Measurements from ENCODE around the gene GALNT10.
A peak's percentile ranks its signal among the peaks of the same experiment; 100 is the strongest.

GALNT10 gene

DNA sequence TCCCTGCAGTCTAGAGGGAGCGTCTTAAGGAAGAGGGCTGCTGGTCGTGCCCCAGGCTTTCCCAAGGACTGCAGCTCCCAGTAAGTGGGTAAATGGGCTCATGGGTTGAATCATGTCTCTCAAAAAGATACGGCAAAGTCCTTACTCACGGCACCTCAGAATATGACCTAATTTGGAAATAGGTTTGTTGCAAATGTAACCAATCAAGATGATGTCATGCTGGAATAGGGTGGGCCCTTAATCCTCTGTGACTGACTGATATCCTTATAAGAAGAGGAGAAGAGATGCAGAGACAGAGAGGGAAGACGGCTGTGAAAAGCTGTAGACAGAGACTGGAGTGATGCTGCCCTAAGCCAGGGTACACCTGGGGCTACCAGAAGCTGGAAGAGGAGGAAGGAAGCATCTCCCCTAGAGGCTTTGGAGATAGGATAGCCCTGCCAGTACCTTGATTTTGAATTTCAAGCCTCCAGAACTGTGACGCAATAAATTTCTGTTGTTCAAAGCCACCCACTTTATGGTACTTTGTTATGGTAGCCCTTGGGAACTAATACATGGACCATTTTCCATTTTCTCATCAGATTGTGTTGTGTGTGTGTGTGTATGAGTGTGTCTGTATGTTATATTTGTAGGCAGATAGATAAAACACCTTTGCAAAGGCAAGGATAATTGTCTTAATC is 15.0 kb downstream of the GALNT10 start:
- peaks cover 43% of the 10 kb centered on the region for H3K4me1 Mint-ChIP-seq
- H3K27ac Mint-ChIP-seq: no peak overlapping the region
- H3K4me3 Mint-ChIP-seq: no peak overlapping the region
- ATAC-seq (no peak), DNase-seq (no peak)
- peaks cover 7% of the 10 kb centered on the region for H3K36me3 Mint-ChIP-seq (ENCODE audit: low read depth)
- H3K9me3 Mint-ChIP-seq: no peaks in the 10 kb centered on the region
- H3K27me3 Mint-ChIP-seq: no peaks in the 10 kb centered on the region

- ATAC-seq (no peak), DNase-seq (no peak)
- Mint-ChIP-seq H3K9me3 (no peaks in the 10 kb centered on the region), H3K27me3 (no peaks in the 10 kb centered on the region), H3K36me3 (ENCODE audit: low read depth) (peaks cover 7% of the 10 kb centered on the region), H3K4me1 (peaks cover 41% of the 10 kb centered on the region), H3K27ac (no peak overlapping the region), H3K4me3 (no peak overlapping the region)
Observed at GRCh38 chr5:154206311-154206710, 15.8 kb downstream of the GALNT10 start.

DNA sequence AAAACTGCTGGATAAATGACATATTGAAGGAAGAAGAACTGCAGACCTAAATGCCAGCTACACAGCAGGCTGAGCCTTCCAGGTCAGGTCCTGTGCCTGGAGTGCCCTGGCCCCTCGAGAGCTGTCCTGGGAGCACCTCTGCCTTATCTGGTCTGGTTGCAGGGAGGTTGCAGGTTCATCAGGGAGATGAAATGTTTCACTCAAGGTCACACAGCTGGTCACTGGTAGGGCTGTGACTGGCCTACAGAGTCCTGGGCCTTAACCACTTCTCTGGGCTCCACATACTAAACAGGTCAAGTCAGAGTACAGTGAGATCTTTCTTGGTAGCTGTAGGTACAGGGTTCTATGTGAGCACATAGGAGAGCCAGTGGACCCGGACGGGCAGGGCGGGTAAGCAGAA is 16.7 kb downstream of the GALNT10 start:
- Mint-ChIP-seq H3K4me1 (peaks cover 36% of the 10 kb centered on the region), H3K36me3 (ENCODE audit: low read depth) (peaks cover 11% of the 10 kb centered on the region), H3K27me3 (no peaks in the 10 kb centered on the region), H3K9me3 (no peaks in the 10 kb centered on the region), H3K4me3 (no peak overlapping the region), H3K27ac (no peak overlapping the region)
- no peak for ATAC-seq
- DNase-seq: no peak

GRCh38 chr5:154209591-154210081 is 19.1 kb downstream of the GALNT10 start:
- Mint-ChIP-seq H3K27me3 (no peaks in the 10 kb centered on the region), H3K4me3 (no peak overlapping the region), H3K36me3 (ENCODE audit: low read depth) (peaks cover 11% of the 10 kb centered on the region)

DNA sequence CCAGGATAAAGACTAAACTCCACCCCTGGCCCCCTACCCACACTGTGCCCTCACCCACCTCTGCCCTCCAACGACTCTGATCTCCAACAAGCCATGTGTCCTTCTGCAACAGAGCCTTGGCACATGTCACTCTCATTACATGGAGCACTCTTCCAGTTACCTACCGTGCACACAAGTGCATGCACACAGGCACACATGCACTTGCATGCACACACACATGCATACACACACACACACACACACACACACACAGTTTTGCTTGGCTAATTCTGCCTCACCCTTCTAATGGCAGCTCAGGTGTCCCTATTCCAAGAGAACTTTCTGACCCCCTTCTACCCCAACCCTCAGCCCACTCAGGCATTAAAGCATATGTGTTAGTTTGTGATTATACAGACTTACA is 19.6 kb downstream of the GALNT10 start:
- ATAC-seq (no peak), DNase-seq (no peak)
- Mint-ChIP-seq H3K36me3 (ENCODE audit: low read depth) (peaks cover 11% of the 10 kb centered on the region), H3K27ac (no peak overlapping the region), H3K9me3 (no peaks in the 10 kb centered on the region), H3K4me1 (peaks cover 32% of the 10 kb centered on the region), H3K27me3 (no peaks in the 10 kb centered on the region), H3K4me3 (no peak overlapping the region)

More at GRCh38 chr5:154209591-154210081, 19.1 kb downstream of the GALNT10 start:
- Mint-ChIP-seq H3K27ac (no peak overlapping the region), H3K9me3 (no peaks in the 10 kb centered on the region), H3K4me1 (peaks cover 30% of the 10 kb centered on the region)
- DNase-seq: no peak
- no peak for ATAC-seq

DNA sequence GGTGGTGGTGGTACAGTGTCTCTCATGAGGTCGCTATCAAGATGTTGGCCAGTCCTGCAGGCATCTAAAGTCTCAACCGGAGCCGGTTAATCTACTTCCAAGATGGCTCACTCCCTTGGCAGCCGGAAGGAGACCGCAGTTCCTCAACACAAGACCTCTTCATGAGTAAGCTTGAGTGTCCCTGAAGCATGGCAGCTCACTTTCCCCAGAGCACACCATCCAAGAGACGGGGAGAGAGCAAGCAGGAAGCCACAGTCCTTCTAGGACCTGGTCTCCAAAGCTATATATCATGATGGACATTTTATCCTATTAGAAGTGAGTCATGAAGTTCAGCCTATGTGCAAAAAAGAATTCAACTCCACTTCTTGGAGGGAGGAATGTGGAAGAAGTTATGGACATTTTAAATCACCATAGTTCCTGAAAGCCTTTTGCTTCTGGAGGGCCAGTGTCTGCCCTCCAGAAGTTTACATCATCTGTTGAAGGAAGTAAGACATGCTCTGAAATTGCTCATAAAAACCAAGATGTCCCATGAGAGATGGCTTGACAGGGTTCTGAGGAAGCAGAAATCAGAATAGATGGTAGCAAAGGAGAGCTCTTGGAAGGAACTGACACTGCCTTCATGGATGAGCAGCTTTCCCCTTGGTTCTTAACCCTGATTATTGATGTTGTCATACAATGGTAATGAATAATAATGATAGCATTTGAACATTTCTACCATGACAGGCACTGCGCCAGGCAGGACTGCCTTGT is 21.3 kb downstream of the GALNT10 start:
- Mint-ChIP-seq H3K4me3 (no peak overlapping the region), H3K9me3 (no peaks in the 10 kb centered on the region), H3K27ac (no peak overlapping the region), H3K36me3 (ENCODE audit: low read depth) (peaks cover 10% of the 10 kb centered on the region), H3K4me1 (peaks cover 41% of the 10 kb centered on the region), H3K27me3 (no peaks in the 10 kb centered on the region)
- no peak for ATAC-seq
- DNase-seq: no peak

DNA sequence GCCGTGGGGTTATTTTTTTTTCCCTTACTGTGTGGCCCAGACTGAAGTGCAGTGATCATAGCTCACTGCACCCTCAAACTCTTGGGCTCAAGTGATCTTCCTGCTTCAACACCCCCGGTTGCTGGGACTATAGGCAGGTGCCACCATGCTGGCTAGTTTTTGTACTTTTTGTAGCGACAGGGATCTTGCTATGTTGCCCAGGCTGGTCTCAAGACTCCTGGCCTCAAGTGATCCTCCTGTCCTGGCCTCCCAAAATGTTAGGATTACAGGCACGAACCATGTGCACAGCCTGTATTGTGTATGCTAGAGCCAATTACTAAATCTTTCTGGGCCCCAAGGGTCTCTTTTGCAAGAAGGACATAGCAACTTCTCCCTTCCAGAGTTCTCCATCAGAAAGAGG is 23.1 kb downstream of the GALNT10 start:
- H3K27ac Mint-ChIP-seq: no peak overlapping the region

GRCh38 chr5:154214371-154215106 is 24.0 kb downstream of the GALNT10 start:
- Mint-ChIP-seq H3K4me1 (peaks cover 56% of the 10 kb centered on the region), H3K9me3 (no peaks in the 10 kb centered on the region), H3K36me3 (ENCODE audit: low read depth) (peaks cover 7% of the 10 kb centered on the region), H3K27me3 (no peaks in the 10 kb centered on the region), H3K4me3 (peak overlapping the region; percentile 36), H3K27ac (peak overlapping the region; percentile 85)
- ATAC-seq (peak; percentile 96), DNase-seq (no peak)

More for the DNA sequence above, 23.1 kb downstream of the GALNT10 start:
- no peaks in the 10 kb centered on the region for H3K27me3 Mint-ChIP-seq
- peaks cover 6% of the 10 kb centered on the region for H3K36me3 Mint-ChIP-seq (ENCODE audit: low read depth)
- no peak overlapping the region for H3K4me3 Mint-ChIP-seq
- DNase-seq (no peak), ATAC-seq (no peak)
- H3K9me3 Mint-ChIP-seq: no peaks in the 10 kb centered on the region
- peaks cover 56% of the 10 kb centered on the region for H3K4me1 Mint-ChIP-seq

GRCh38 chr5:154215571-154216325 is 25.2 kb downstream of the GALNT10 start:
- ATAC-seq: no peak

GRCh38 chr5:154217462-154217861 is 26.9 kb downstream of the GALNT10 start:
- Mint-ChIP-seq H3K36me3 (ENCODE audit: low read depth) (peaks cover 11% of the 10 kb centered on the region), H3K27ac (no peak overlapping the region), H3K27me3 (no peaks in the 10 kb centered on the region), H3K4me1 (peaks cover 76% of the 10 kb centered on the region), H3K4me3 (no peak overlapping the region), H3K9me3 (no peaks in the 10 kb centered on the region)
- DNase-seq (no peak), ATAC-seq (no peak)

More at GRCh38 chr5:154215571-154216325, 25.2 kb downstream of the GALNT10 start:
- no peak overlapping the region for H3K4me3 Mint-ChIP-seq
- H3K4me1 Mint-ChIP-seq: peaks cover 63% of the 10 kb centered on the region
- no peak for DNase-seq
- no peaks in the 10 kb centered on the region for H3K9me3 Mint-ChIP-seq
- peaks cover 15% of the 10 kb centered on the region for H3K36me3 Mint-ChIP-seq (ENCODE audit: low read depth)
- H3K27ac Mint-ChIP-seq: peak overlapping the region; percentile 52
- no peaks in the 10 kb centered on the region for H3K27me3 Mint-ChIP-seq

- Mint-ChIP-seq H3K4me3 (no peak overlapping the region), H3K36me3 (ENCODE audit: low read depth) (peaks cover 11% of the 10 kb centered on the region), H3K27me3 (no peaks in the 10 kb centered on the region), H3K27ac (no peak overlapping the region), H3K9me3 (no peaks in the 10 kb centered on the region), H3K4me1 (peaks cover 68% of the 10 kb centered on the region)
- no peak for ATAC-seq
- DNase-seq: no peak
Observed at GRCh38 chr5:154218786-154219185, 28.3 kb downstream of the GALNT10 start.

DNA sequence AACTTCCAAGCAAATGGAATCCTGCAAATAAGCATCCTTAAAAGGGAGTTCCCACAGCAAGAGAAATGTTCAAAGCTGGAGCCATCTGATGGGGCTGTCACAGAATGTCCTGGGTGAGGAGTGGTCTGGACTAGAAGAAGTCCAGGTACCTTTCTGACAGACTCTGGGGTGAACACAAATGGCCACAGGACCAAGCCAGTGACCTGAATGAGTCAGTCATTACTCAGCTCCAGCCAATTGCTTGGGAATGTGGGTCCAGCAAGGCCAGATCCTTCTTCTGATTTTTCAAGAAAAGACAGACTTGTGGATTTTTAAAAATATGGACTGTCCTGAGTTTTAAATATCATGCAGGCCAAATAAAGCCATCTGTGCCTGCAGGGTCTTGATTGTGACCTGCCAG is 30.1 kb downstream of the GALNT10 start:
- ATAC-seq (no peak), DNase-seq (no peak)
- Mint-ChIP-seq H3K27ac (no peak overlapping the region), H3K27me3 (no peaks in the 10 kb centered on the region), H3K36me3 (ENCODE audit: low read depth) (peaks cover 15% of the 10 kb centered on the region), H3K4me3 (no peak overlapping the region), H3K4me1 (peaks cover 50% of the 10 kb centered on the region), H3K9me3 (no peaks in the 10 kb centered on the region)

- peaks cover 19% of the 10 kb centered on the region for H3K36me3 Mint-ChIP-seq (ENCODE audit: low read depth)
- ATAC-seq (peak; percentile 87), DNase-seq (peak; percentile 34)
- H3K27me3 Mint-ChIP-seq: no peaks in the 10 kb centered on the region
- peaks cover 3% of the 10 kb centered on the region for H3K9me3 Mint-ChIP-seq
- H3K4me3 Mint-ChIP-seq: no peak overlapping the region
- peak overlapping the region; percentile 67 for H3K27ac Mint-ChIP-seq
- peaks cover 43% of the 10 kb centered on the region for H3K4me1 Mint-ChIP-seq
Observed at GRCh38 chr5:154221371-154221896, 30.9 kb downstream of the GALNT10 start.

DNA sequence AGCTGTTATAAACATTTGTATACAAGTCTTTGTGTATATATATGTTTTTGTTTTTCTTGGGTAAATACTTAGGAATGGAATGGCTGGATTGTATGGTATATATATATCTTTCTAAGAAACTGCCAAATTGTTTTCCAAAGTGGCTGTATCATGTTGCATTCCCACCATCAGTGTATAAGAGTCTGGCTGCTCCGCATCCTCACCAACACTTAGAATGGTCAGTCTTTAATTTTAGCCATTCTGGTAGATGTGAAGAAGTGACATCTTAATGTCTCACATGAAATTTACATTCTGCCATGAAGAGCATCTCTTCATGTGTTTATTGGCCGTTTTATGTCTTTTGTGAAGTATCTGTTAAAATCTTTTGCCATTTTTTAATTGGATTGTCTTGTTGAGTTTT is 31.9 kb downstream of the GALNT10 start:
- H3K27ac Mint-ChIP-seq: no peak overlapping the region
- H3K9me3 Mint-ChIP-seq: peaks cover 11% of the 10 kb centered on the region
- no peak for ATAC-seq
- peaks cover 33% of the 10 kb centered on the region for H3K4me1 Mint-ChIP-seq
- no peak for DNase-seq
- H3K4me3 Mint-ChIP-seq: no peak overlapping the region
- peaks cover 26% of the 10 kb centered on the region for H3K36me3 Mint-ChIP-seq (ENCODE audit: low read depth)
- H3K27me3 Mint-ChIP-seq: no peaks in the 10 kb centered on the region
